Dedifferentiated amniotic fluid mesenchymal stem cell (primary cell): Measurements from ENCODE around the gene RAD50.
"Not testable (repeated sequence)": the region's sequence is repeated elsewhere in the genome, so short reads cannot be mapped to it uniquely, and the experiment has no call there.

ENCODE experiments used
- DNase-seq: peaks from one replicate; pipeline ENCODE4 v3.0.0-alpha.2; 2016; ENCODE audit errors: extremely low spot score

Gene RAD50

DNA sequence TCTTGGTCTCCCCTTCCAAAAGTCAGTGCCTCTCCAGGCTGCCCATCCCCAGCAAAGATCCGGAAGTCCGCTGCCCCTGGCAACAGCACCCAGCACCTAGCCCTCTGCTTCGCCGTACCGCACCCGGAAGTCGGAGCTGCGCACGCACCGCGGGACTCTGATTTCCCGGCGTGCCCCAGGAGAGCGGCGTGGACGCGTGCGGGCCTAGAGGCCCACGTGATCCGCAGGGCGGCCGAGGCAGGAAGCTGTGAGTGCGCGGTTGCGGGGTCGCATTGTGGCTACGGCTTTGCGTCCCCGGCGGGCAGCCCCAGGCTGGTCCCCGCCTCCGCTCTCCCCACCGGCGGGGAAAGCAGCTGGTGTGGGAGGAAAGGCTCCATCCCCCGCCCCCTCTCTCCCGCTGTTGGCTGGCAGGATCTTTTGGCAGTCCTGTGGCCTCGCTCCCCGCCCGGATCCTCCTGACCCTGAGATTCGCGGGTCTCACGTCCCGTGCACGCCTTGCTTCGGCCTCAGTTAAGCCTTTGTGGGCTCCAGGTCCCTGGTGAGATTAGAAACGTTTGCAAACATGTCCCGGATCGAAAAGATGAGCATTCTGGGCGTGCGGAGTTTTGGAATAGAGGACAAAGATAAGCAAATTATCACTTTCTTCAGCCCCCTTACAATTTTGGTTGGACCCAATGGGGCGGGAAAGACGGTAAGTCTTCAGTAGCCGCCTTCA lies at the start of gene RAD50:
RAD50 (plus strand) TSS at position 215 of the 715 bp plus-strand sequence; CDS start at position 563, 348 bp downstream.
- DNase-seq: peak; percentile 81

- DNase-seq: no peak
These were observed 46.7 kb upstream of the RAD50 start for GRCh38 chr5:132510076-132510475.

DNA sequence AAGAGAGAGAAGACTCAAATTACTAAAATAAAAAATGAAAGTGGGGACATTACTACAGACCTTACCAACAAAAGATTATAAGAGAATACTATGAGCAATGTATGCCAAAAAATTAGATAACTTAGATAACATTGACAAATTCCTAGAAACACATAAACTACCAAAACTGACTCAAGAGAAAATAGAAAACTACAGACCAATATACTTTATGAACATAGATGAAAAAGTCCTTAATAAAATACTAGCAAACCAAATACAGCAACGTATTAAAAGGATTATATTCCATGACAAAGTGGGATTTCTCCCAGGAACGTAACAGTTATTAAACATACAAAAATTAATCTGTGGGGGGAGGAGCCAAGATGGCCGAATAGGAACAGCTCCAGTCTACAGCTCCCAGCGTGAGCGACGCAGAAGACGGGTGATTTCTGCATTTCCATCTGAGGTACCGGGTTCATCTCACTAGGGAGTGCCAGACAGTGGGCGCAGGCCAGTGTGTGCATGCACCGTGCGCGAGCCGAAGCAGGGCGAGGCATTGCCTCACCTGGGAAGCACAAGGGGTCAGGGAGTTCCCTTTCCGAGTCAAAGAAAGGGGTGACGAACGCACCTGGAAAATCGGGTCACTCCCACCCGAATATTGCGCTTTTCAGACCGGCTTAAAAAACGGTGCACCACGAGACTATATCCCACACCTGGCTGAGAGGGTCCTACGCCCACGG lies 43.0 kb upstream of the RAD50 start:
- DNase-seq: not testable (repeated sequence)

GRCh38 chr5:132522067-132522466 lies 34.7 kb upstream of the RAD50 start:
- not testable (repeated sequence) for DNase-seq

- DNase-seq: not testable (repeated sequence)
These were observed 31.9 kb upstream of the RAD50 start for GRCh38 chr5:132524877-132525276.

GRCh38 chr5:132525299-132525724 lies 31.5 kb upstream of the RAD50 start:
- no peak for DNase-seq

- peak; percentile 72 for DNase-seq
These were observed 30.3 kb upstream of the RAD50 start for GRCh38 chr5:132526290-132526973.

DNA sequence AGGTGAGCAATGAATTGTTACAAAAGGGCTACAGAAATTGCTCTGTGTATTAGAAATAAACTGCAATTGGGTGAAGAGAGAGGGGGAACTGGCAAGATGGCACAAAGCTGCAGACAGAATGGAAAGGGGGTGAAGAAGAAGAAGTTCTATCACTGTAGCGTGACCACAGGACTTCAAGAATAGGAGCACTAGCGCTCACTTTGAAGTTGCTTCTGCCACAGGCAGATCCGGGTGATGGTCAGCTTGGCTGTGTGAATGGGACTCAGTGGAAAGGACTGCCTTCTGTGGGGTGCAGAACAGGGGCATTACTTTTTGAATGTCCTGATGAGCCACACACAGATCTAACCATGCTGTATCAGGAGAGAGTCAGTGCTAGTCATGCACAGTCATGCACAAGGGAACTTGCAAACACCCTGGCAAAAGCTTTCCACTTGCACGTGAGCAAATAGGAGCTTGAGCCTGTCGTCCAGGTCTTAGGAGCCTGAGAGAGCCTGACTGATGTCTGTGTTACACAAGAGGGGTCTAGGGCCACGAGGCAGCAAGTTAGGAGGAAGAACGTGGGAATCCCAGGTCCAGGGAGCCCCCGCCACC lies 29.7 kb upstream of the RAD50 start:
- no peak for DNase-seq

GRCh38 chr5:132528021-132528420 lies 28.8 kb upstream of the RAD50 start:
- no peak for DNase-seq

GRCh38 chr5:132528866-132529634 lies 27.7 kb upstream of the RAD50 start:
- no peak for DNase-seq

- no peak for DNase-seq
These were observed 25.8 kb upstream of the RAD50 start for GRCh38 chr5:132530946-132531345.

DNA sequence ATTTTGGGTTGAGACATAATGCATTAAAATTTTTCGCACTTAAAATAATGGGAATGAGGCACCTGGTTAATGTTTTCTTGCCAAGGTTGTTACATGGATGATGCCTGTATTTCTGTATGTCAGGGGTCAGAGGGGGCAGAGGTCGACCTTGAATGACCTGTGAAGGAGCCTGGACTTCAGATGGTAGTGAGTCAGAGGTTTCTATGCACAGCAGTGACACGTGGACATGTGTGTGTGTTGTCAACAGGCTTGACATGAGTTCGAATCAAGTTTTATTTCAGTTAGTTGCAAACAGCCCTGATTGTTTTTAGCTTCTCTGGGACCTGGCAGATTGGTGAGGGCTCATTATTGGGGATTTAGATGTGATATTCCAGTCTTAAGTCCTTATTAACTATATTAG lies 17.1 kb upstream of the RAD50 start:
- DNase-seq: no peak

DNA sequence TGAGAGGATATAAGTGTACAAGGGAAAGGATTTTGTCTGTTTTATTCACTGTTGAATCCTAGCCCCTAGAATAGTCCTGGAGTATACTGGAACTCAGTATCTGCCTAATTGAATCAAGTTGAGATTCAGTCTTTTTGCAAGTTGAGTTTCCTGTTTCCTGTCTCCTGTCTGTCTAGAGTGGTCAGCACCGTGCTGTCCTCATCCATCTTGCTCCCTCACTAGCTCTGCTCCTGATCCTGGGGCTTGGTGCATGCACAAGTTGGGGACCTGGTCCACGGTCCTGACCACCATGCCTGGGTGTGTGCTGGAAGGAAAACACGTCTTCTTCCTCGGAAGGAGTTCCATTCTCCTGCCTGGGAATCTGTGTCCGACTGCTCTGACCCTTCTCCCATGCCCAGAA lies 16.6 kb upstream of the RAD50 start:
- DNase-seq: no peak

GRCh38 chr5:132540764-132541163 lies 16.0 kb upstream of the RAD50 start:
- DNase-seq: no peak

DNA sequence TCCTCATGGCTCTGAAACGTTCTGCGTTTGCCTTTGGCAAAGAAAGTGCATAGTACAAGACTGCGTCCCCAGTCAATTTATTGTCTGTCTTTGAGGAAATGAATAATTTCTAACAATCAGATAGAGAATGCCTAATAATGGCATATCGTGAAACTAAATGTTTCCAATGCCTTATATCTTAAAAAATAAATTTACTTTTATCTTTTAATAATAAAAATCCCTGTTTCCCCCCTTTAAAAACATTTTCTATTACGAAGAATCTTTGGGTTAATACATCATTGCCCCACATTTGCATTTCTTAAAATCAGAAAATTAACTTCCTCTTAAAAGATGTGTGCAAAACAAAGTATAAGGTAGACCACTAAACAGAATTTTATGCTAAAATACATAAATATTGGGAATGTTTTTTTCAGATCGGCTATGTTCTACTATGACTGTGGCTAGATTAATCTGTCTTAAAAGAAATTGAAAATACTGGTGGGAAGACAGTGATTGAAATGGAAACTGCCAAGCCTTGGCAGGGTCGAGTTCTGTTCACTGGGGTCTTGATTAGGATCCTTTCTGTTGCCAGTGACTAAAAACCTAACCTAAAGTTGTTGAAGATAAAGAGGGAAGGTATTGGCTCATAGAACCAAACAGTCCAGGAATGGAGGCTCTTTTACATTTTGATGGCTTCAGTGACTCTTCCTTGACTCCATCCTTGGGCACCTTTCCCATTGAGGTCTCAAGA lies 13.1 kb upstream of the RAD50 start, which contains the start of gene IL5:
IL5 (minus strand) TSS at position 51 of the 730 bp plus-strand sequence; CDS start at position 7, 44 bp downstream.
- no peak for DNase-seq

DNA sequence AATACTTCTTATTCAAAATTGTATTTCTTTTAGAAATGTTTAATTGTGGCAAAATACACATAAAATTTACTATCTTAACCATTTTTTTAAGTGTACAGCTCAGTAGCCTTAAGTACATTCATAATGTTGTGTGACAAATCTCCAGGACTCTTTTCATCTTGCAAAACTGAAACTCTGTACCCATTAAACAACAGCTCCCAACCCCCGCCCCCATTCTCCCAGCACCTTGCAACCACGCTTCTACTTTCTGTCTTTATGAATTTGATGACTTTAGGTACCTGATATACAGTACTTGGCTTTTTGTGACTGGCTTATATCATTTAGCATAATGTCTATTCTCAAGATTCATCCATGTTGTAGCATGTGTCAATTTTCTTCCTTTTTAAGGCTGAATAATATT lies 10.7 kb upstream of the RAD50 start:
- no peak for DNase-seq

GRCh38 chr5:132547269-132547668 lies 9.5 kb upstream of the RAD50 start:
- no peak for DNase-seq

DNA sequence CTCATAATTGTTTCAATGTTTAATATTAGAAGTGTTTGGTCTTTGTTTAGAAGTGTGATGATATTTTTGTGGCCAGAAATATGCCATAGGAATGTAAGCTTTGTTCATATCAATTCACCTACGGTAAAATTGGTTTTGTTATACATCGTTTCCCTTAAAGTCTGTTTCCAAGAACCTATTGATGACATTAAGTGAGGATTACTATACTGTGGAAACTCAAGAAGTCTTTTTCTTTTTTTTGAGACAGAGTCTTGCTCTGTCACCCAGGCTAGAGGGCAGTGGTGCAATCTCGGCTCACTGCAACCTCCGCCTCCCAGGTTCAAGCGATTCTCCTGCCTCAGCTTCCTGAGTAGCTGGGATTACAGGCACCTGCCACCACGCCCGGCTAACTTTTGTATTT lies 7.9 kb upstream of the RAD50 start:
- DNase-seq: not testable (repeated sequence)

GRCh38 chr5:132549576-132549975 lies 7.2 kb upstream of the RAD50 start:
- no peak for DNase-seq

DNA sequence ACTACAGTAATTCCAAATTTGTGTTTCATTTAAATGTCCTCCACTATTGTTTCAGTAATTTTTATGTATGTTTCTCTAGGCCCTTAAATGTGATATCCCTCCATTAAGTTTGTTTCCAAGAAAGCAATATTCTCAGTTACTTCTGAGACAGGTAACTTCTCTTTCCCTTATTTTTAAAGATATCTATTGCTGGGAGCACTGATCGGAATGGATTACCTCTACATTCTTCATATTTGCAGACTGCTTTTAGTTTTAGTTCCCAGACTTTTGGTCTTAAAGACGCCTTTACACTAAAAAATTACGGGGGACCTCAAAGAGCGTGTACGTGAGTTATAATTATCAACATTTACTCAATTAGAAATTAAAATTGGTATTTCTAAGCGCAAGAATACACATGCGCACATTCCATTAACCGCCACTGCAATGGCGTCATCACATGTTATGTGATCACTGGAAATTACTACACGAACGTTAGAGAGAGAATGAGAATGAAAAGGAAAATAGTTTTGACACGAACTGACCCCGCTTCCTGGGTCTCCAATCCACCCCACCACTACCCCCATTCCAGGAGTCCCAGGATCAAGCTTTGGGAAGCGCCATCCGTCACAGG lies 519 bp upstream of the RAD50 start:
- DNase-seq: no peak
